Nephron progenitor cell (in vitro differentiated cells): ENCODE results near the gene ERO1A.

ENCODE experiments used
- DNase-seq: peaks from one replicate; pipeline ENCODE4 v3.0.0; 2021
- H3K27ac Mint-ChIP-seq: 2 replicates; pipeline ENCODE4 v1.8.0; 2021; ENCODE audit warnings: mild to moderate bottlenecking, moderate library complexity, mixed read lengths
- H3K27me3 Mint-ChIP-seq: 2 replicates; pipeline ENCODE4 v1.8.0; 2021; ENCODE audit warnings: mild to moderate bottlenecking, low read depth, mixed read lengths; ENCODE audit not compliant: poor library complexity
- H3K36me3 Mint-ChIP-seq: 2 replicates; pipeline ENCODE4 v1.8.0; 2021; ENCODE audit warnings: low read depth, mixed read lengths
- H3K4me1 Mint-ChIP-seq: 2 replicates; pipeline ENCODE4 v1.8.0; 2021; ENCODE audit warnings: mixed read lengths
- H3K4me3 Mint-ChIP-seq: 2 replicates; pipeline ENCODE4 v1.8.0; 2021; ENCODE audit warnings: mild to moderate bottlenecking, moderate library complexity, mixed read lengths
- H3K9me3 Mint-ChIP-seq: 2 replicates; pipeline ENCODE4 v1.8.0; 2021; ENCODE audit warnings: mild to moderate bottlenecking, moderate library complexity, mixed read lengths
- TF ChIP-seq, protein P1 (sequence below): fragments of 200-600 bp; sonication (generic); IDR thresholded peaks from 2 replicates; pipeline ENCODE4 v1.5.0; 2021; ENCODE audit warnings: antibody characterized with exemption

Gene ERO1A

DNA sequence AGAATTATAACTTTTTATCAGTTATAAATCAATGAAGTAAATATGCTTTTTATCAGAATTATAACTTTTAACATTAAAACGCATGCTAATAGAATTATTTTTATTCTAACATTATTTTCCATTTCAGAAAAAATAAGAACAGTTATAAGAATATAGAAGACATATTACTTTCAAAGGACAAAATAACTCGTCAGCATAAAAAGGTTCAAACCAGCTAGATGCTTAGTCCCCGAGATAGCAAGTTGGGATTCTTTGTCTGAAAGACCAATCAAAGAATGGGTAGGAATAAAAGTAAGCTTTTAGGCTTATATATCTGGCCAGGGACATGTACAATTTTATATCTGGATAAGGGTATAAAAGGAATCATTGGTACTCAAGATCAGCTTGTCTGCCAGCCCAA is 76.8 kb downstream of the ERO1A start:
- no peaks in the 10 kb centered on the region for H3K27me3 Mint-ChIP-seq
- no peaks in the 10 kb centered on the region for H3K4me1 Mint-ChIP-seq
- no peak overlapping the region for H3K27ac Mint-ChIP-seq
- no peaks in the 10 kb centered on the region for H3K9me3 Mint-ChIP-seq
- DNase-seq, result no peak
- peaks cover 1% of the 10 kb centered on the region for H3K36me3 Mint-ChIP-seq
- TF ChIP-seq, protein P1, sequence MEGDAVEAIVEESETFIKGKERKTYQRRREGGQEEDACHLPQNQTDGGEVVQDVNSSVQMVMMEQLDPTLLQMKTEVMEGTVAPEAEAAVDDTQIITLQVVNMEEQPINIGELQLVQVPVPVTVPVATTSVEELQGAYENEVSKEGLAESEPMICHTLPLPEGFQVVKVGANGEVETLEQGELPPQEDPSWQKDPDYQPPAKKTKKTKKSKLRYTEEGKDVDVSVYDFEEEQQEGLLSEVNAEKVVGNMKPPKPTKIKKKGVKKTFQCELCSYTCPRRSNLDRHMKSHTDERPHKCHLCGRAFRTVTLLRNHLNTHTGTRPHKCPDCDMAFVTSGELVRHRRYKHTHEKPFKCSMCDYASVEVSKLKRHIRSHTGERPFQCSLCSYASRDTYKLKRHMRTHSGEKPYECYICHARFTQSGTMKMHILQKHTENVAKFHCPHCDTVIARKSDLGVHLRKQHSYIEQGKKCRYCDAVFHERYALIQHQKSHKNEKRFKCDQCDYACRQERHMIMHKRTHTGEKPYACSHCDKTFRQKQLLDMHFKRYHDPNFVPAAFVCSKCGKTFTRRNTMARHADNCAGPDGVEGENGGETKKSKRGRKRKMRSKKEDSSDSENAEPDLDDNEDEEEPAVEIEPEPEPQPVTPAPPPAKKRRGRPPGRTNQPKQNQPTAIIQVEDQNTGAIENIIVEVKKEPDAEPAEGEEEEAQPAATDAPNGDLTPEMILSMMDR, result no peak
- no peak overlapping the region for H3K4me3 Mint-ChIP-seq

DNA sequence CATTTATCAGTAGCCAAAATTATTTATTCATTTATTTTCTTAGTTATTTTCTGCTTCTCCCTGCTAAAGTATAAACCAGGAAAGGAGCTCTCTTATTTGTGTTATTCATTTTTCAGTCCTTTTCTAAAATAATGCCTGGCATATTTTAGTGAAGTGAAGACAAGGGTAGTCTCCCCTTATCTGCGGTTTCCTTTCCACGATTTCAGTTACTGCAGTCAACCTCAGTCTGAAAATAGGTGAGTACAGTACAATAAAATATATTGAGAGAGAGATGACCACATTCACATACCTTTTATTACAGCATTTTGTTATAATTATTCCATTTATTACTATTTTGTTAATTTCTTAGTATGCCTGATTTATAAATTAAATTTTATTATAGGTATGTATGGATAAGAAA is 85.2 kb downstream of the ERO1A start:
- no peak for DNase-seq
- Mint-ChIP-seq H3K27me3 (no peaks in the 10 kb centered on the region), H3K4me3 (no peak overlapping the region), H3K4me1 (no peaks in the 10 kb centered on the region), H3K9me3 (peaks cover 15% of the 10 kb centered on the region), H3K27ac (no peak overlapping the region), H3K36me3 (peaks cover 22% of the 10 kb centered on the region)
- TF ChIP-seq, protein P1, result no peak

DNA sequence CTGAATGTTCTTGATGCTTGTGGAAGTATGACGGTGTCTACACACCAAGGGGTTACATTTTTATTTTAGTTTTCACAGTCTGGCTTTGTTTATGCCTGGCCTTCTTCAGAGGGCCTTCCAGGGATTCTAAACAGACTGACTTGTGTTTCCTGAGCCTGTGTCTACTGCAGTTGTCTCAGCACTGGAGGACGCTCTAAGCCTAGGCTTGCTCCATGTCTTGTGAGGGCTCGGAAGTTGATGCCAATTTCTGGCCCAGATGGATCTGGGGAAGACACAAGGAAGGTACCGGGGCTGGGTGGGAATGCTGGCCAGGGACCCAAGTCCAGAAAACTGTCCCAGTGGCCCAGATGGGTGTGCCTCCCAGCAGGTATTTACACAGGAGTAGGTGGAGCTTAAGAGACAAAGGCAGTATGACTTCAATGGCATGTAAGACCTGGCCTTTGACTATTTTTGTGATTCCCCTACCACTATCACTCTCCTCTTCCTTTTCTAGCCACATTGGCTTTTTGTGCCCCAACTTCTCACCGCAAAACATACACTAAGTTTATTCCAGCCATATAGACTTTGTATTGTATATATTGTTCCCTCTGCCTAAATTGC is 85.8 kb downstream of the ERO1A start:
- Mint-ChIP-seq H3K4me1 (no peaks in the 10 kb centered on the region), H3K9me3 (peaks cover 21% of the 10 kb centered on the region), H3K27ac (no peak overlapping the region), H3K27me3 (no peaks in the 10 kb centered on the region), H3K36me3 (peaks cover 28% of the 10 kb centered on the region), H3K4me3 (no peak overlapping the region)
- no peak for DNase-seq
- TF ChIP-seq, protein P1, result no peak

DNA sequence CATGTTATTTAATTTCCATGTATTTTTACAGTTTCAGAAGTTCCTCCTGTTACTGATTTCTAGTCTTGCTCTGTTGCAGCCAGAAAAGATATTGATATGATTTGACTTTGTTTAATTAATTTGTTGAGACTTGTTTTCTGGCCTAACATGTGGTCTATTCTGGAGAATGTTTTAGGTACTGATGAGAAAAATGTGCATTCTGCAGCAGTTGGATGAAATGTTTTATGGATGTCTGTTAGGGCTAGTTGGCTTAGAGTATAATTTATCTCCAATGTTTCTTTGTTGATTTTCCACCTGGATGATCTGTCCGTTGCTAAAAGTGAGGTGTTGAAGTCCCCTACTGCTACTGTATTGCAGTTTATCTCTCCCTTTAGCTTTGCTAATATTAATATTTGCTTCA is 88.3 kb downstream of the ERO1A start:
- TF ChIP-seq, protein P1, result no peak
- H3K27me3 Mint-ChIP-seq, result no peaks in the 10 kb centered on the region
- no peak for DNase-seq
- no peak overlapping the region for H3K4me3 Mint-ChIP-seq
- peaks cover 36% of the 10 kb centered on the region for H3K36me3 Mint-ChIP-seq
- peaks cover 30% of the 10 kb centered on the region for H3K9me3 Mint-ChIP-seq
- H3K27ac Mint-ChIP-seq, result no peak overlapping the region
- H3K4me1 Mint-ChIP-seq, result no peaks in the 10 kb centered on the region

DNA sequence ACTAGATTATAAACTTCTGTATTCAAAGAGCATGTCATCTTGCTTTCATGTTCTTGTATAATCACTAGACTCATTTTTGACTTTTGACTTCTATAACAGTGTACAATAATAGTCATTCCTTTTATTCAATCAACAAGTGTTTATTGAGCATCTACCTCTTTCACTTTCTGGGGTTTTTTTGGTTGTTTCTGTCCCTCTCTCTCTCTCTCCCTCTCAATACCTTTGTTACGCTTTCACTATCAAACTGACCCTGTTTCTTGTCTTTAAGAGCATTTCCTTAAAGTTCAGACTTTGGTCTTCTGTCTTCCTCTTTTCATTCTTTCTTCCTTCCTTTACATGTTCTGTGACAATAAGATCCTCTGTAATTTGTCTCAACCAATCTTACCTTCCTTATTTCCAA is 93.2 kb downstream of the ERO1A start:
- Mint-ChIP-seq H3K4me1 (no peaks in the 10 kb centered on the region), H3K36me3 (peaks cover 33% of the 10 kb centered on the region), H3K27me3 (no peaks in the 10 kb centered on the region), H3K4me3 (no peak overlapping the region), H3K27ac (no peak overlapping the region), H3K9me3 (peaks cover 31% of the 10 kb centered on the region)
- TF ChIP-seq, protein P1, result no peak
- no peak for DNase-seq

DNA sequence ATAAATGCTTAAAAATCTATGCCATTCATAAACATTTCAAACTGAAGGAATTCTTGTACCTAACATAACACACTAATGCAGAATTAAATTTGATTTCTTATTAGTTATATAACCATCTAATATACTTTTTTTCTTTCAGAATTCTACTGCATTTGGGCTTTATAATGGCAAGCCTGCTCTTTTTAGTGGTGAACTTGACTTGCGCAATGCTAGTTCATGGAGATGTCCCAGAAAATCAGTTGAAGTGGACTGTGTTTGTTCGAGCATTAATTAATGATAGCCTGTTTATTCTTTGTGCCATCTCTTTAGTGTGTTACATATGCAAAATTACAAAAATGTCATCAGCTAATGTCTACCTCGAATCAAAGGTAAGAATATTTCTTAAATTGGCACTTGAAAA is 95.4 kb downstream of the ERO1A start:
- H3K27me3 Mint-ChIP-seq, result no peaks in the 10 kb centered on the region
- peaks cover 31% of the 10 kb centered on the region for H3K9me3 Mint-ChIP-seq
- H3K36me3 Mint-ChIP-seq, result peaks cover 28% of the 10 kb centered on the region
- TF ChIP-seq, protein P1, result no peak
- no peak overlapping the region for H3K4me3 Mint-ChIP-seq
- H3K4me1 Mint-ChIP-seq, result no peaks in the 10 kb centered on the region
- no peak for DNase-seq
- no peak overlapping the region for H3K27ac Mint-ChIP-seq
